Renal cortical epithelial cell (primary cell): Measurements from ENCODE around the gene NMNAT1. TPM values are rescaled to one million over a fixed set of nuclear protein-coding genes. Genes with fewer than 3 reads are reported as not detected.
A peak's percentile ranks its signal among the peaks of the same experiment; 100 is the strongest.
"Not testable (repeated sequence)": the region's sequence is repeated elsewhere in the genome, so short reads cannot be mapped to it uniquely, and the experiment has no call there.

Source experiments
- DNase-seq: peaks from one replicate; pipeline ENCODE4 v3.0.0-alpha.2; 2011; ENCODE audit warnings: low read depth
- total RNA-seq: library from RNA; depleted of rRNA; stranded (reverse); fragments of >200 nt; gene quantifications from 2 replicates; pipeline ENCODE4 v1.2.3, GENCODE V29; 2014

Gene NMNAT1
- 13.2 and 31.7 TPM in 2 replicates for total RNA-seq

DNA sequence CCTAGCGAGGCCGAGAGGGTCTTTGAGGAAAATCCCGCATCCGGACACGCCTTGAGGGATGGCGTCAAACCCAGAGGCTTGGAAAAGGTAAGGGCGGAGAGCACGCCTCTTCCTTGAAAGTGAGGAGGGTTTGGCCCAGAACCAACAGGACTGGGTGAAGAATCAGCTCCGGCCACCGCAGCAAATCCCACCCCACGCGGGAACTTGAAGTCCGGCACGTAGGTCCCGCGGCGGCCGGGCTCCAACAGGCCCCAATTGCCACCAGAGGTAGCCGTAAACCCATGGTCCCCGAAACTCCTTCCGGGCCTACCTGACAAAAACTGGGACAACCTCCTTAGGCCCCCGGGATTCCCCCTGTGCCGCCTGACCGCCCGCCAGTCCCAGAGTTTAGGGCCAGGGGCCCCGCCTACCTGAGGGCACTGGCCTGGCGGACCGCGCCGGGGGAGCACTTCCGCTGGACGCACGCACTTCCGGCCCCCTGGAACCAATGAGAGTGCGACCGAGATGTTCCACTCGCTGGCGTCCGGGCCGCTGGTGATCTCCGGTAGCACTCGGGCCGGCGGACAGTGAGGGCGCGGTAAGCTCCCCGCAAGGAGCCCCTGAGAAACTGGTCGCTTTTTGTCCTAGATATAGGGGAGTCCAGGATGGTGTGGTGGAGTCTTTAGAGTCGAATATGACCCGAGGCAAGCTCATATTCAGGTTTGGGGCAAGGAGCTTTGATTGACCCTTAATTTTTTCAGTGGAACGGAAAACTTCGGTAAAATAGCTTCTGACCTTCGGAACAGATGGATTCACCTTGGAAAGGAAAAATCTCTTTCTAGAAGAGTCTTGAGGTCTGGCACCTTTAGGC, at the start of gene NMNAT1, which contains the start of gene LZIC:
TSS of gene NMNAT1 (plus strand) at position 537 of the 850 bp plus-strand sequence. CDS start 28,599 bp downstream, outside the sequence.
TSS of gene LZIC (minus strand) at position 453 of the 850 bp plus-strand sequence. CDS start 6,772 bp downstream, outside the sequence.
- DNase-seq = peak; percentile 84

DNA sequence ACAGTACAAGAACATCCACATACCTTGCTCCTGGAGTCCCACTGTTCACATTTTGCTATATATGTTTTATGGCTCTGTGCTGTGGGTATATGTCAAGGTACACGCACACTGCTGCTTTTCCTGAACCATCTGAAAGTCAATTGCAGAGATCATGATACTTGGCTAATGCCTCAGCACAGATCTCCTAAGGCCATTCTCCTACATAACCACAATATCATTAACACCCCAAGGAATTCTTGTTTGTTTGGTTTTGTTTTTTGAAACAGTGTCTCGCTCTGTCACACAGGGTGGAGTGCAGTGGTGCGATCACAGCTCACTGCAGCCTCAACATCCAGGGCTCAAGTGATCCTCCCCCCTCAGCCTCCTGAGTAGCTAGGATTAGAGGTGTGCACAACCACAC, 49.2 kb upstream of the NMNAT1 start:
- DNase-seq = peak; percentile 72

DNA sequence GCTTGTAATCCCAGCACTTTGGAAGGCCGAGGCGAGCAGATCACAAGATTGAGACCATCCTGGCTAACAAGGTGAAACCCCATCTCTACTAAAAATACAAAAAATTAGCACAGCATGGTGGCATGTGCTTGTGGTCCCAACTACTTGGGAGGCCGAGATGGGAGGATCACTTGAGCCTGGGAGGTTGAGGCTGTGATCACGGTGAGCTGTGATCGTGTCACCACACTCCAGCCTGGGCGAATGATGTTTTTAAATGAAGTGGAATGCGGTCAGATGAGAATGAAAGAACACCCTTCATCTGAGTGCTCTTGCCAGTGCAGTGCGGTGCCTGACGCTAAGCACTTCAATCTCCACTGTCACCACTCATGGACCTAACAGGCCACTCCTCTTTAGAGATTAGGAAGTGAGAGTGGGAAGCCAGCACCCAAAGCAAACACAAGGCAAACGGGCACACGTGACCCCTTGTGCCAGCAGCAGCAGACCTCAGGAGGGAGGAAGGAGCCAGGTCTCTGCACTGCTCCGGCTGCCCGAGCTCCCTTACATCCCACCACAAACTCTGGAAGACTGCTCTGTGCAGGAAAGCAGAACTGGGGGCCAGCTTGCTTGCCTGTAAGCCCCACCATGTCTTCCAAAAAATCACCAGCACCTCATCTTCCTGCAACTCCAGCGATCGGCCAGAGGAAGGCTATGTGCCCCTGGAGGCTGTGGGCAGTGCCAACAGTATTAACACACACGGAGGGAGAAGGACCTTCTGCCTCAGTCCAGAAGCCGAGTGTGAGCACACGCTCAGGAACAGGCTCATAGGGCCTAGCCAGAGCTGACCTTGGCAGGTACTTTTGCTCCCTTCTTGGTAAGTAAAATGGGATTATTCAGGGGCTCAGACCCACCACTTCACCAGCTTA, 42.9 kb upstream of the NMNAT1 start:
- no peak for DNase-seq

DNA sequence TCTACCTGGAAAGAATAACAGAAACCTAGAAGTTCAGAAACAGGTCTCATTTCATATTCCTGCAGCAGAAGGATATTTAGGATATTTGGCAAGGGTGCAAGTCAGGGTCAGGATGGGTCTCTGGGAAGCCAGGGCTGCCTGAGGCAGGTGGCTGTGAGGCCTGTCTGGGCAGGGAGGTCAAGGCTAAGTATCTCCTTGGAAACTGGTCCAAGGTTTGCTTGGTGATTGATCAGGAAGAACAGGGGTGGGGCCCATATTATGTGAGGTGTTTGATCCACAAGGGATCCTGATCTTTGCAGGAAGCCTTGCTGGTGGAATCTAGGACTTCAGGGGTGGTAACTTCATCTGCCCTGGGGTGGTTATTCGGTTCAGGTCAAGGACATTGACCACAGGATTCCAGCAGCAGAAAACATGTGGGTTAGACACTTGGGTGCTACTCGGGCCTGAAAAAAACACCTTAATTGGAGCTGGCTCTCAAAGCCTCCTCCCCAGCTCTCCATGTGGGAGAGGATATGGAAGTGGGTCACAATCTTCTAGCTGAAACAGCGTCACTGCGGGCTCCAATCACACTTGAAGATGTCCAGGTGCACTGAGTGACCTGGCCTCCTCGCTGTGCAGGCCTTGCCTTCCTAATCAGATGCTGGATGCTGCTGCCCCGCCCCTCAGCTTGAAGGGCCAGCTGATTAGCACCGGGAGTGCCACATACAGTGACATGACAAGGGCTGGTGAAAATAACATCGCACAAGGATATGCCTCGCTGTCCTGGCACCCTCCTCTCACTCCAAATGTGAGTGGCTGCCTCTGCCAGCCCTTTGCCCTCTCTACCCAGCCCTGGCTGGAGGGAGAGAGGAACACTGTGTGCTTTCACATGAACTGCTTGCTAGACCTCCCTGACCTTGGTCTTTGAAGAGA, 41.9 kb upstream of the NMNAT1 start:
- DNase-seq = no peak

DNA sequence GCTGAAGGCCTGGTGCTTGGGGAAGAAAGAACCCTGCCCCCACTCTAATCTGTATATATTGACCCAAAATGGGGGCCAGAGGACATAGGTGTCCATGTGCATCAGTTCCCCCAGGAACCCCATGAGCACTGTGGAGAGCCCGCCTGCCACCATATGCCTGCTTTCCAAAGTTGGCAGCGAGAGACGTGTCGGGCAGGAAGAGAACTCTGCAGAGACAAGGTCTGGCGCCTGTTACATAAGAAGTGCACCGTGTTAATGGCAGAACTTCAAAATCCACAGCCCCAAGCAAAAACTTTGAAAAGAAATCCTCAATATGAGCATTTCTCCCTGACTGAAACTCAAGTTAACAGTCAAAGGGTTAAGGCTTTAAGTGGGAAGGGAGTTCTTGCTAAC, 41.2 kb upstream of the NMNAT1 start:
- no peak for DNase-seq

DNA sequence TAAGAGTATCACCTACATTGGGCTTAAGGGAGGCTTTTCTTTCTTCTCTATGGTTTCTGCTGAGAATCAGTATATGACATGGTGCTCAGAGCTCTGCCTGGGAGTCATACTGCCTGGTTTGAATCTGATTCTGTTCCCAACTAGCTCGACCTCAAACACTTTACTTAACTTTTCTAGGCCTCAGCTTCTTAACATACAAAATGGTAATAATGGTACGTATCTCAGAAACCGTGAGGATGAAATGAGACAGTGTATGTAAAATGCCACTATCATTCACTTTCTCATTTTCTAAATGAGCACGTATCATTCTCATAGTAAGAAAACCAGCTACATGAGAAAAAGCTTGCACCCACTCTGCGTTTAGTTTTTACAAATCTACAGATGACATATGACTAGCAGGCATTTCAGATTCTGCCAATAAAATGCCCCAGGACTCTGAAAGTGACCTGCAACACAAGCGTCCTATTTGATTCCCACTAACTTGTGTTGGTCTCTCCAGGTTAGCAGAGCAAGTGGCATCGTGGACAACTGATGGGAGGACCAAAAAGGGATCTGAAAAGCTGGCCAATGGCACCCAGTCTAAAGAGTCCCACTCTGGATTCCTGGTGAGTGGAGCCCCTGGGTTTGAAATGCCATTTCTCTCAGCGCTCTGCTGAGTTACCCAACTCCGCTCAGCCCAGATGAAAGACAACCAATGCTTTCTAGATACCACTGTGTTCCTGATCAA, 39.3 kb upstream of the NMNAT1 start:
- DNase-seq = no peak

DNA sequence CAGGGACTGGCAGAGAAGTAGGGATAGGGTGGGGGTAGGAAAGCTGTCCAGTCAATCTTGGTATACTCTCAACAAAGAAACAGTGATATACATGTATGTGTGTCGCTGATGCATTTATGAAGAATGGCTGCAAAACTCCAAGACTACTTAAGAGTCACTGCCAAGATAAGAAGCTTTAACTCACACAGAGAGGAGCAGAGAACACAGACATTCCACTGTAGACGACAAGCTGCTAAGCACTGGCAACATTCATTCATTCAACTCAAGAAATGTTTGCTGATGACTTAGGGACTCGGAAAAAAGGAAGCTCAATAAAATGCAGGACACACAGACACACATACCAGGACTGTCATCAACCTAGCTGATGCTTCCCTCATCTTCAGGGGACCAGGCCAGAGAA, 38.7 kb upstream of the NMNAT1 start:
- no peak for DNase-seq

DNA sequence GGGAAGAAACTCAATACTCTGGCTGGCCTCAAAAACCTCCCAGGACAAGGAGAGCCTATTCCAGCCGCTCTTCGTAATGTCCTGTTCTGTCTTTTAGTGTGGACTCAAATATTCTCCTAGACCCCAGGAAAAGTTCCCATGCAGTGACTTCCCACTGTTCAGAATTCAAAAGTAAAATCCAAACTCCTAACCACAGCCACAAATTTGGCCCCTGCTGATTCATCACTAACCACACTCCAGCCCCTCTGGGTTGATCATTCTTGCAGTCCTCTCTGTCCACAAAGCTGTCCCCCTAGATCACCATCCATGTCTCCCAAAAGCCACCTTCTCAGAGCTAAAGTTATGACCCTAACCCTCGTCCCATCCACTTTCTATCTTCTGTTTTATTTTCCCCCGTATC, 38.3 kb upstream of the NMNAT1 start:
- peak; percentile 21 for DNase-seq

DNA sequence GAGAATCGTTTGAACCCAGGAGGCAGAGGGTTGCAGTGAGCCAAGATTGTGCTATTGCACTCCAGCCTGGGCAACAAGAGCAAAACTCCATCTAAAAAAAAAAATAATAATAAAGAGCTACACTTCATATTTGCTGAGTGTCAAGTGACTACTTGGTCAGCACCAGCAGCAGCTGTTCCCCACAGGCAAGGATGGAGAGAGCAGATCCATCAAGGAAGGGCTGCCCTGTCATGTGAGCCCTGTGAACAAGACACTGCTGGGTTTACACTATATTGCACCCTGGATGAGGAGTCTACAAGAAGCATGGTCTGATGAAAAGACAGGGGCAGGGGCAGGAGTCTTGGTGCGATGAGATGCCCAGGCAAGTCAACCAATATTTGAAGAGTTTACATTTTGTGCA, 36.8 kb upstream of the NMNAT1 start:
- no peak for DNase-seq

DNA sequence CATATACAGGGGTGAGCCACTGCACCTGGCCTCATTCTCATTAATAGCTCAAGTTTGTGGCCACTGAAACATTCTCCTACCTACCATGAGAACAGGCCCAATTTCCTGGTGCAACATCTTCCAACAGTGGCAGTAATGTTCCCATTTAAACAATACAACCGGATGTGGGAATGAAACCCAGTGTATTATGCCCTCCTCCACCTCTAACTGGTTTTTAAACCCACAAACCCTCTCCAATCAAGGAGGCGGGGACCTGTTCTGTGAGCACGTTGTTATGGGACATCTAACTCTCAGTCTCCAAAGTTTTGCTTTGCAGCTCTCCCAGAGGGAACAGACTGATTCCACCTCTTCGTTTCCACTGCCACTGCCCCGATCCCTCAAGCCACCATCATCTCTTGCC, 35.8 kb upstream of the NMNAT1 start:
- no peak for DNase-seq

DNA sequence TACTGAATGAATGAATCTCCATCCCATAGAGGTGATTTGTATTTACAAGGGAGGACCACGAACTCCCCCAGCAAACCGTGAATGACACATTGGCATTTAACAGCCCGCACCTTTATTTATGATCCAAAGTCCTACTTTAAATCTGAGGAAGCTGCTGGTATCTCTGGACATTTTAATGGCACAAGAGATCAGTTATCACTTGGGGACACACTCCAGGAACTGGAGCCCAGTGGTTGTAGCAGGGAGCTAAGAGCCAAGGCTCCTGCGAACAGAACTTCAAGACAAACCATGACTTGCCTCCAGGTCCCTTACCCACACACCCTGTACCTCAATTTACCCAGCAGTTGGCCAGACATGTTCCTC, 34.4 kb upstream of the NMNAT1 start:
- no peak for DNase-seq

DNA sequence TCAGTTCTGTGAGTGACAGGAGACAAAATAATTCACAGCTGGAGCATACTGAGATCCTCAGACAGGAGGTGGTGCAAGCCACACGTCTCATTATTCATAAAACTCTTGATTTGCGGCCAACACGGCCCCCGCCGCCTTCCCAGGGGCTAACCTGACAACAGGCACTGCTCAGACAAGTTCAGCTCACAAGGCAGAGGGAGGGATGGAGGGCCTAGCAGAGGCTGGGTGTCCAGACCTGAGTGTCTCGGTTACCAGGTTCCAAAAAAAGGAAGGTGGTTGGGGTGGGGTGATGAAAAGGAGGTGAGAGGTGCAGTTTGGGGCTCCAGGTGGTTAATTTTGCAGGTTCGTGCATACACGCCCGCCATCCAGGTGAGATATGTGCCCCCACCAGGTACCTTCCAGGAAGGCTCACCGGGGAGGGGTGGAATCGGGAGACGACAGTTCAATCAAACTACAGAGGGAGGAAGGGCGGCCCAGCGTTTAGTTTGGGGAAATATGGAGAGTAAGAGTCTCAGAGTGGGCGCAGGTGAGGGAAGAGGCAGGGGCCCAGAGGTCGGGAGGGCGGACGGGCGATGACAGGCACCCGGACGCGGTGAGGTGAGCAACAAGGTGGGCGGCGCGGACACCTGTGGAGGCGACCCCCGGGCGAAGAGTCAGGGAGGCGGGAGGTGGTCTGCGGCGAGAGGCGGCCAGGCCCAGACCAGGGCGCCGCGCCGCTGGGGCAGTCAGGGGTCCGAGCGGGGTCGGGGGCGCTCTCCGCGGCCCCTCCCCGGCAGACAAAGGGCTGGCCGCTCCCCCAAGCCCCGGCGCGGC, 33.8 kb upstream of the NMNAT1 start:
- no peak for DNase-seq

DNA sequence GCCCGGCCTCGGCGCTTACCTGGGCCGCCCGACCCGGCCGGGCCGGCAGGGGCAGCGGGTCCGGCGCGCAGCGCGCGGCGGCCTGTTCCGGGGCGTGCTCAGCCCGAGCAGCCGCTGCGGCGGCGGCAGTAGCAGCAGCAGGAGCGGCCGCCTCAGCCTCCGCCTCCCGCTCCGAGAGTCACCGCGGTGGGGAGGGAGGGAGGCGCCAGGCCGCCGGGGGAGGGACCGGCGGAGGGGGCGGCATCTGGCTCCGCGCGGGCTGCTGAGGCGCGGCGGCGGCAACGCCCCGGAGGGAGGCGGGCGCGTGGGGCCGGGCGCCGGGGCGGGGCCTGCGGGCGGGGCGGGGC, 33.2 kb upstream of the NMNAT1 start, which contains the start of gene CTNNBIP1:
TSS of gene CTNNBIP1 (minus strand) at position 194 of the 347 bp plus-strand sequence. CDS start 38,205 bp downstream, outside the sequence.
- DNase-seq = no peak

DNA sequence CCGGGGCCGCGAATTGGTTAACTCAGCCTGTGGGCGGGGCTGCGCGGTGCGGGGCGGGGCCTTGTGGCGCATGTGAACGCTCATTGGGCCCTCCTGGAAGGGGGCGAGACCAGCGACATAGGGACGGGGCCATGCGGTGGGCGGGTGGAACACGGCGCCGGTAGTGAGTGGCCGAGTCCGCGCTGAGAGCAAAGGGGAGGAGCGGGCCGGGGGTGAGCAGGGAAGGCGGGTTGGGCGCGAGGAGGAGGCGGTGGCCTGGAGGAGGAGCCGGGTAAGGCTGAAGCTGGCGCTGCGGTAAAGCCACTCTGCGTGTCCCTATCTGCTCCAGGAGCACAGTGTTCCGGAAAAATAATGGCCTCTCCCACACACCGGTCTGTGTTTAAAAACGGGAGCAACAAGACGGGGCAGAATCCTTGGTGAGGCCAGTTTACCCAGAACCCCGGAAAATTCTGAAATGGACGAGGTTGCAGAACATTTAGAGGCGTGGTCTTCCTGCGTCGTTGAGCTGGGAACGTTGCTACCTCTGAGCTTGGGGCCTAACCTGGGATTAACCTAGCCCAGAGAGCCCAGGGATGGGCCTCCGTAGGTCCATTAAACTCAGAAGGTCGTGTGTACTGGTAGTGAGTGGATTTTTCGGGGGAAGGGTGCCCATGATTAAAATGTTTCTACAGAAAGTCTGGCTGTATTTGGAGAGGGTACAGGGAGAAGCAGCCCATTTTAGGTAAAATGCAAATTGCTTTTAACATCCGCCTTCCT, 32.7 kb upstream of the NMNAT1 start:
- DNase-seq = peak; percentile 92

DNA sequence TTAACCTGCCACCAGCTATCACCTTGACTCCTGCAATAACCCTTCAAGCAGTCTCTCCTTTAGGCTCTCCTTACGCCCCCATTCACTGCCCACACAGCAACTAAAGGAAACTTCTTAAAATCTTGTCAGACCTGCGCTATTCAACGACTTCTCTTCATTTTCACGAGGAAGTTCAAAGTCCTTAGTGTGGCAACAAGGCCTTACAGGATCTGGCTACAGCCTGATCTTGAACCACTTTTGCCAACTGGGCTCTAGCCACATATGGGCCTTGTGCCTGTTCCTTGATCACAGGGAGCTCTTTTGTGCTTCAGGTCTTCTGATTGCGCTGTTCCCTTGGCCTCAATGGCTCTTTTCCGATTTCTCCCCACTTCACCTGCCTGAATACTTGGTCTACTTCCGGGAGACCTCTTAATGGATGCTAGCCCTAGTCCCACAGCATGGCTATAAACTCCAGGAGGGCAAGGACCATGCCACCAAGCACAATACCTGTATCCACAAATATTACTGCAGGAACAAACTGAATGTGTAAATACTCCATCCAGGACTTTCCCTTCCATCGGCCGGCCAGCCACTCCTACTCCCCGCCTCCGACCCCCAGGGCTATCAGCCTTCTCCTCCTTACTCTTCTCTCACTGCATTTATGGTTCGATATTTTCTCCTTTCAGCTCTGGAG, 30.9 kb upstream of the NMNAT1 start:
- no peak for DNase-seq

DNA sequence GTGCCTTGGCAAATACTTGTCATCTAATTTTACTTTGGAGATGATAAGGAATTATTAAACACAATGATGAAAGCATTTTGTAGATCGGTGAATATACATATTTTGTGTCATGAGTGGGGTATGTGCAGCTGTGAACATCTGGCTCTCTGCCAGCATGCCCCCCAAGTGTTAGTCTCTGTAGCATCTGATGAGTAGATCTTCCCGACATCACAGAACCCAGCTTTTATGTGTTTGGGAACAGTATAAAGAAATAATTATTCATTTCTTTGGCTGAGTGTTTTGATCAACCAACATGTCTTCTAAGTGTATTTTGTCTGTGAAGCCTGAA, 28.7 kb upstream of the NMNAT1 start:
- DNase-seq = no peak

DNA sequence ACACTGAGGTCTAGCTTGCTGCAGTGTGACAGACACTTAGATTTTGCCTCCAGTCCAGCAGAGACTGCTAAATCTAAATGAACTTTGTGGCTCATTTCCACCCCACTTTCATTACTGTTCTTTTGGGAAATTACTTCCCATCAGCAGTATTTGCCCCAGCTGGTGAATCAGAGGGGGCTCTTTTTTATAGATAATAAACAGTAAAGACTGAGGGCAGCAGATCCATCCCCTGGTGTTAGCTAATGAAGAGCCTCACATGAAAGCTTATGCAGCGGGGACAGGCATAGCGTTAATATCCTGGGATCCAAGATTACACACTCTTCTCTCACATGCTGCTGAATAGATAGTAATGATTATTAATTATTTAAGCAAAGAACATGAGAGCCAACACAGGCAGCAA, 26.8 kb upstream of the NMNAT1 start:
- DNase-seq = no peak

DNA sequence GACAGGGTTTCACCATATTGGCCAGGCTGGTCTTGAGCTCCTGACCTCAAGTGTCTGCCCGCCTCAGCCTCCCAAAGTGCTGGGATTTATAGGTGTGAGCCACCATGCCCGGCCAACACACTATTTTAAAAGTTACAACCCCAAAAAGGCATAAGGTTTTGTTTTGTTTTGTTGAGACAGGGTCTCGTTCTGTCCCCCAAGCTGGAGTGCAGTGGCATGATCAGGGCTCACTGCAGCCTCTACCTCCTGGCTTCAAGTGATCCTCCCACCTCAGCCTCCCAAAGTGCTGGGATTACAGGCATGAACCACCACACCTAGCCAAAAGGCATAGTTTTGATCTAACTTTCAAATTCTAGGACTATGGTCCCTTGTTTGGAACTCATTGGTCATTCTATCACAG, 25.8 kb upstream of the NMNAT1 start:
- not testable (repeated sequence) for DNase-seq

DNA sequence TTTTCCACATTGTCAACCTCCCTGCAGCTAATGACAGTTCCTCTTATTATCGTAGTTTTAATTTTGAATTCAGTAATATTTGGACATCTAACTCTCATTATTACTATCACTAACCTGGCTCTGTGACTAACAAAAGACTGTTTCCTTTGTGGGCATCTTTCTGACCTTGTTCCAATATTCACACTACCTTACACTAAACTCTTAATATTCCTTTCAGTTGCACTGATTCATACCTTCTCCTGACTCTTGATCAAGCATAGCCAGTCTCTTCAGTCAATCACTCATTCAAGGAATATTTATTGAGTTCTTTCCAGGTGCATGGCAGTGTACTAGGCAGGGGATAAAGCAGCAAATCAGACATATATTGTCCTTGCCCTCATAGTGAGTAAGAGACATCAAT, 25.4 kb upstream of the NMNAT1 start:
- DNase-seq = no peak
